Posterior cingulate gyrus (tissue), 11 donors: Measurements from ENCODE around the gene KCNK10.

ENCODE experiments used
- DNase-seq, 10 donors: peaks; one replicate each; pipeline versions ENCODE4 v3.0.0 to v3.0.0-alpha.2; 2020 to 2021; ENCODE audit warnings: mixed read lengths in 3 of 10
- intact Hi-C: fragments of 100-400 bp; cut with DNase I; formaldehyde crosslinking; loops from one replicate; pipeline ENCODE4 v1.15.1; 2023

The KCNK10 gene

GRCh38 chr14:88142997-88143396, 180.1 kb downstream of the KCNK10 start:
- no peak for DNase-seq
- intact Hi-C loops = no loop called here

GRCh38 chr14:88140874-88141273, 182.2 kb downstream of the KCNK10 start:
- no peak for DNase-seq

GRCh38 chr14:88137327-88137726, 185.7 kb downstream of the KCNK10 start:
- no peak for DNase-seq
- intact Hi-C loops = no loop called here

More at GRCh38 chr14:88140874-88141273, 182.2 kb downstream of the KCNK10 start:
- intact Hi-C loops = no loop called here
